ENCODE measurements around the gene CLK4.
"Not testable (repeated sequence)": the region's sequence is repeated elsewhere in the genome, so short reads cannot be mapped to it uniquely, and the experiment has no call there.

Gene CLK4

DNA sequence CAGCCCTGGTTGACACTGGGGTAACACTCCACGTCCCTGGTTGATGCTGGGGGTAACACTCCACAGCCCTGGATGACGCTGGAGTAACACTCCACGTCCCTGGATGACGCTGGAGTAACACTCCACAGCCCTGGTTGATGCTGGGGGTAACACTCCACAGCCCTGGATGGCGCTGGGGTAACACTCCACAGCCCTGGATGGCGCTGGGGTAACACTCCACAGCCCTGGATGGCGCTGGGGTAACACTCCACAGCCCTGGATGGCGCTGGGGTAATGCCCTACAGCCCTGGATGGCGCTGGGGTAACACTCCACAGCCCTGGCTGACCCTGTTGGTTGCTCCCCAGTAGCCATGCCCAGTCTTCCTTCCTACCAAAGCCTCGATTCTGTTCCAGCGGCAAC is 41.4 kb downstream of the CLK4 start:
- DNase-seq, result not testable (repeated sequence)

DNA sequence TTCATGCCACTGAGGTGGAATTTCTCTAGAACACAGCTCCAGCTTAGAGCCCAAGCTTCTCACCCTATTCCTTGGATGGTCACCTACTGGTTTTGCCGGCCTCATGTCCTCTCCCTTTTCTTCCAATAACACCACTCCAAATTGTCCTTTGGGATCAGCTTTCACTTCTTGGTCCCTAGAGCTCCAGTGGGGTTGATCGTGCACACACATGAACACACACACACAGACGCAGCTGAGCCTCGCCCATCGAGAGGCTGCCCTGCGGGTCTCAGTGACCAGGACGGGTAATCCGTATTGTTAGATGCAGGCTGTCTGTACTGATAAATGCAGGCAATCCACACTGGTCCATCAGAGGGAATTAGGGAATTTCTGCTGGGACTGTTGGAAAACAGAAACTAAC is 43.6 kb downstream of the CLK4 start:
- DNase-seq, result no peak

GRCh38 chr5:178582291-178582690 is 44.6 kb downstream of the CLK4 start:
- DNase-seq, result no peak

GRCh38 chr5:178581621-178582020 is 45.2 kb downstream of the CLK4 start:
- no peak for DNase-seq

DNA sequence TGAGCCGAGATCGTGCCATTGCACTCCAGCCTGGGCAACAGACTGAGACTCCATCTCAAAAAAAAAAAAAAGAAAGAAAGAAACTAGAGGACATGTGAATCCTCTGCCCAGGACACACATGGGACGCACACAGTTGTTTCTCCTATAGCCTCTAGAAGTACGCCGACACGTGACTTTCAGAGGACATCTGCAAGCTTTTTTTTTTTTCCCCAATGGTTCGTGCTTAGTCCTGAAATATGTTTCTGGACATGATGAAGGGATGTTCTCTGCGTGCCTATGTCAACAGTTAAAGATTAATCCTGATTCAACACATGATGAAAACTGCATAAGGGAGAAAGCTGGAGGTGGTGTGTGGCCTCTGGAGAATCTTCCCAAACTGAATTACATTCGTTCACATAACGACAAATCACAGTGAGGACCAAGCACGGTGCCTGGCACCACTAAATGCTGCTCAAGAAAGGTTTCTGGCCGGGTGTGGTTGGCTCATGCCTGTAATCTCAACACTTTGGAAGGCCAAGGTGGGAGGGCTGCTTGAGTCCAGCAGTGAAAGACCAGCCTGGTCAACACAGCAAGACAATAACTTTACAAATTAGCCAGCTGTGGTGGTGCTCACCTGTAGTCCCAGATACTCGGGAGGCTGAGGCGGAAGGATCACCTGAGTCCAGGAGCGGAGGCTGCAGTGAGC is 46.4 kb downstream of the CLK4 start:
- no peak for DNase-seq

GRCh38 chr5:178577944-178578343 is 48.9 kb downstream of the CLK4 start:
- no peak for DNase-seq

GRCh38 chr5:178577376-178577839 is 49.4 kb downstream of the CLK4 start:
- DNase-seq, result no peak

- DNase-seq, result no peak
Measured at GRCh38 chr5:178576591-178577351, 50.1 kb downstream of the CLK4 start.

DNA sequence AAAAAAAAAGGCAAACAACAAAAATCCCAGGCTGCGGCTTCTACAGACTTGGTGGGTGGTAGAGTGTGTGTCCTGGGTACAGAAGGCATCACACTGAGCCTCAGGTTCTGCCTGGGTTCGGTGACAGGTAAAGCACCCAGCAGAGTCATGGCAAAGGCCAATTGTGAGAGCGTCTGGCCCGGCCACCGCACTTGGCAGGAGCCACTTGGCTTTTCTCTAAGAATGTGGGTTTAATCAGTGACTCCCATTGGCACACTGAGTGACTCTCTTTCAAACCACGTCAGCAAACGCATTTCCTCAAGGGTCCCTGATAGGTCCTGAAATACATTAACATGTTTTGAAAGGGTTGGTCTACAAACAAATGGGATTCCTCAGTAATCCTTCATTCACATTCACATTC is 53.6 kb downstream of the CLK4 start:
- no peak for DNase-seq

GRCh38 chr5:178572617-178573016 is 54.2 kb downstream of the CLK4 start:
- no peak for DNase-seq

GRCh38 chr5:178569485-178569884 is 57.4 kb downstream of the CLK4 start:
- no peak for DNase-seq

DNA sequence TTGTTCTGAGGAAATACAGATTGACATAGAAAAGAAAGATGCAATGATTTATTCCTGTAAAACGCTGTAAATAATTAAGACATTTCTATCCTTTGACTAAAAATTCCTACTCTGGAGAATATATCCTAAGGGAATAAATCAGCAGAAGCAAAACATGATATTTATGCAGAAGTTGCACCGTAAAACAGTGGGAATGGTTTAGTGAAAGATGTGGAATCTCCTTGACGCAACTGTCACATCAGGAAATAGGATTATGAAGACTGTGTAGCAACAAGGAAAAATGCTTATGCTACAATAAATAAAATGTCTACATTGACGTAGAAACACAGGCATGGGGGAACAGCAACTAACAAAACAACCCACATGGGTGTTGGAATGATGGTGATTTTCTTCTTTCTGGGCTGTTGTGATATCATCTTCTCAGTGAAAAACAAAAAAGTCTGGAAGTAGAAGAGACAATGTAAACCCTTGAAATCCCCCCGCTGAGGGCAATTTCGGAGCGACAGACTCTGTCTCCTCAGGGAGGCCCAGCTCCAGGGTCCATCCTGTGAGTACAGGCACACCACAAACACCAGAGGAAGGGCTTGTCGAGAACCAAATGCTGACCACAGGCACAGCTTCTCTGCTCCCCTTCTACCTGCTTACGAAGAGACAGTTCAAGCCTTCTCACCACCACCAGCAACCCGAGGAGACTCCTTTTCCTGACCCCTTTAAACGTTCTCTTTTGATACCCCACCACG is 61.9 kb downstream of the CLK4 start:
- no peak for DNase-seq

DNA sequence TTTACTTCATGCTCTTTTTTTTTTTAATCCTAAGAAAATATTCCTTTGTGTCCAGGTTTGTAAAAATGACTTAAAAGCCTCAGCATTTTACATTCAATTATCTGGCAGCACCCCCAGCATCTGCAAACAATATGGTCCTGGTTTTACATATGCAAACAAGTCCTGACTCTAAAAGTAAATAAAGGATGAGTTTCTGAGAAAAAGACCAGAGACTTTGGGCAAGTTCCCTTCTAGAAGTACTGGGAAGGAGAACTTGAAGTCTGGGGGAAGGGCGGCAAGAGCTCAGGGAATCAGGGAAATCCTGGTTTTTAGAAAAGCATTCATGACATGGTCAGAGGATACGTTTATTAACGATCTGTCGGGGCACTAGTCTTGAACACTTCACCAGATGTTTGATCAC is 62.5 kb downstream of the CLK4 start:
- DNase-seq, result no peak

DNA sequence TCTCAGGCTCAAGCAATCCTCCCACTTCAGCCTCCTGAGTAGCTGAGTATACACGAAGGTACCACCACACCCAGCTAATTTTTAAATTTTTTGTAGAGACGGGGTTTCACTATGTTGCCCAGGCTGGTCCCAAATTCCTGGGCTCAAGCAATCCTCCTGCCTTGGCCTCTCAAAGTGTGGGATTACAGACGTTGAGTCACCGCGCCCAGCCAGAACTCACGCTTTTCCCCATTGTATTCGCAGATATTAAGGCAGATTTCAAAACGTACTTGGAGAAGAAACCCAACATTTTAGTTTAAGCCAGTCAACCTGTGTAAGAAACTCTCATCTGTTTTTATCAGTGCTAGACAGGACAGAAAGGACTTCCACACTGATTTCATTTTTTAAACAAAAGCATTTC is 63.2 kb downstream of the CLK4 start:
- DNase-seq, result no peak

DNA sequence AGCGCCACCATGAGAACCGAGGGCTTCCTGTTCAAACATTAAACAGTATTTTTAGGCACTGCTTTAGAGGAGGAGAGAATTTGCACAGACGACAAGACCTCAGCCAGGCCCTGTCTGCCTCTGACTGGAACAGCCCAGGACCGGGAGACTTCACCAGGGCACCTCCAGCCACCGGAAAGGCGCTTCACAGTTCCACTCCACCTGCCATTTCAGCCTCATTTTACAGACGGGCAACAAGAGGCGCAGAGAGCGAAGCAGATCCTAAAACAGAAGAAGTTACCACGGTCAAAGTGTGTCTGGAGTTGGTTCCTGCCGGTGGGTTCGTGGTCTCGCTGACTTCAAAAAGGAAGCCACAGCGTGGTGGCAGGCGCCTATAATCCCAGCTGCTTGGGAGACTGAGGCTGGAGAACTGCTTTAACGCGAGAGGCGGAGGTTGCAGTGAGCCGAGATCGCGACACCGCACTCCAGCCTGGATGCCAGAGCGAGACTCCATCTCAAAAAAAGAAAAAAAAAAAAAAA is 65.0 kb downstream of the CLK4 start:
- no peak for DNase-seq

- no peak for DNase-seq
Measured at GRCh38 chr5:178560911-178561310, 65.9 kb downstream of the CLK4 start.

GRCh38 chr5:178557416-178557815 is 69.4 kb downstream of the CLK4 start:
- DNase-seq, result no peak

GRCh38 chr5:178555771-178556211 is 71.1 kb downstream of the CLK4 start:
- DNase-seq, result no peak

- DNase-seq, result no peak
Measured at GRCh38 chr5:178555005-178555404, 71.8 kb downstream of the CLK4 start.

- no peak for DNase-seq
Measured at GRCh38 chr5:178554311-178554710, 72.5 kb downstream of the CLK4 start.

GRCh38 chr5:178553517-178553916 is 73.3 kb downstream of the CLK4 start:
- no peak for DNase-seq
